PC-9 (cell line): Measurements from ENCODE around the gene TOP1. TPM values are rescaled to one million over a fixed set of nuclear protein-coding genes. Genes with fewer than 3 reads are reported as not detected.

Experiments
- BruUV-seq: library from RNA; stranded (reverse); fragments of 400-500 nt; replicated peaks from 2 replicates; lab custom pipeline; 2021; lab: Mats Ljungman, UMichigan
- CTCF ChIA-PET: fragments of 300-600 bp; sonication (Branson Sonifier 250); formaldehyde crosslinking; loops from one replicate; lab custom pipeline; 2022; ENCODE audit warnings: antibody characterized with exemption; lab: Charles Lee
- POLR2A ChIA-PET: fragments of 300-600 bp; sonication (Branson Sonifier 250); formaldehyde crosslinking; loops from one replicate; lab custom pipeline; 2022; ENCODE audit warnings: antibody characterized with exemption; ENCODE audit not compliant: unreplicated experiment; lab: Charles Lee
- DNase-seq, 2 experiments: peaks; one replicate each; pipeline versions ENCODE4 v3.0.0 to v3.0.0-alpha.2; 2015 to 2022; ENCODE audit warnings: mixed read lengths in 1 of 2
- H2AFZ ChIP-seq: fragments of 200-600 bp; sonication (generic); 2 replicates; pipeline ENCODE4 v1.8.1; 2017; ENCODE audit warnings: antibody characterized with exemption
- H3F3A ChIP-seq: fragments of 200-600 bp; sonication (generic); 2 replicates; pipeline ENCODE4 v1.8.1; 2017; ENCODE audit warnings: antibody characterized with exemption, mild to moderate bottlenecking, low read depth; ENCODE audit not compliant: insufficient read depth
- H3K27ac ChIP-seq: fragments of 200-600 bp; sonication (generic); 2 replicates; pipeline ENCODE4 v1.6.1; 2016; ENCODE audit warnings: mixed run types
- H3K27me3 ChIP-seq: fragments of 200-600 bp; sonication (generic); 2 replicates; pipeline ENCODE4 v1.6.1; 2016; ENCODE audit warnings: low read depth, mixed run types; ENCODE audit not compliant: insufficient read depth
- H3K36me3 ChIP-seq: fragments of 200-600 bp; sonication (generic); 2 replicates; pipeline ENCODE4 v1.6.1; 2016; ENCODE audit warnings: low read depth, mixed run types
- H3K4me1 ChIP-seq: fragments of 200-600 bp; sonication (generic); replicated peaks from 2 replicates; pipeline ENCODE4 v1.6.1; 2016; ENCODE audit warnings: mixed run types; ENCODE audit not compliant: insufficient read depth
- H3K4me2 ChIP-seq: fragments of 200-600 bp; sonication (generic); 2 replicates; pipeline ENCODE4 v1.6.1; 2017; ENCODE audit warnings: mixed run types
- H3K4me3 ChIP-seq: fragments of 200-600 bp; sonication (generic); 2 replicates; pipeline ENCODE4 v1.6.1; 2016; ENCODE audit warnings: mixed run types
- H3K79me2 ChIP-seq: fragments of 200-600 bp; sonication (generic); 2 replicates; pipeline ENCODE4 v1.6.1; 2017; ENCODE audit warnings: low read depth, mixed run types
- H3K9me2 ChIP-seq: fragments of 200-600 bp; sonication (generic); 2 replicates; pipeline ENCODE4 v1.8.1; 2017; ENCODE audit warnings: mild to moderate bottlenecking; ENCODE audit not compliant: insufficient read depth
- H3K9me3 ChIP-seq: fragments of 200-600 bp; sonication (generic); 2 replicates; pipeline ENCODE4 v1.8.1; 2016; ENCODE audit warnings: low read depth; ENCODE audit not compliant: insufficient read depth
- H4K20me1 ChIP-seq: fragments of 200-600 bp; sonication (generic); 2 replicates; pipeline ENCODE4 v1.8.1; 2017; ENCODE audit not compliant: insufficient read depth
- EZH2 ChIP-seq: fragments of 200-600 bp; sonication (generic); IDR thresholded peaks from 2 replicates; pipeline ENCODE4 v1.8.0; 2017; ENCODE audit warnings: antibody characterized with exemption, low read depth
- intact Hi-C: fragments of 100-400 bp; cut with micrococcal nuclease; formaldehyde crosslinking; loops from one replicate; pipeline ENCODE4 v1.10.0; 2022; ENCODE audit not compliant: unreplicated experiment
- total RNA-seq: library from RNA; stranded (reverse); gene quantifications from 2 replicates; pipeline ENCODE4 v1.2.3, GENCODE V29; 2021
- TF ChIP-seq, protein P1 (sequence below): fragments of 200-600 bp; sonication (generic); conservative IDR thresholded peaks from 2 replicates; pipeline ENCODE4 v1.6.1; 2017; ENCODE audit warnings: mixed run types, antibody characterized with exemption, mild to moderate bottlenecking, moderate library complexity

TOP1 gene
- total RNA-seq, 1 experiment from 2014 or later: 55.8 TPM

DNA sequence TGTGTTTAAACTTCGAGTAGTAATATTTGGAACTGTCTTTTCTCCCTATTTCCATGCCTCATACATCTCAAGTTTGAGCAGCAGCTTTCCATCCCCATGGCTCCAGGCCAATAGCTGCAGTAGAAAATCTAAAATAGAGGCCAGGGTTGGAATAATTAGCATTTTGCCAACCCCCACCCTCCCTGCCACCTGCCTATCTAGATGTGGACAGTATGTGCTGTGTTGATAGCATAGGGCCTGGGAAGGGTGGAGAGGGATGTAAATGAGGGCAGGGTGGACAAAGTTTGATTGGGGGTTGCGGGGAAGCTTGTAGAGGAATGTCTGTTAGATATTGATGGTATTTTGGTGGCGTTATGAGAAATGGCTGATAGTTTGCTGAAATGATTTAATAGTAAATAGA lies 5.6 kb downstream of the TOP1 start:
- Histone ChIP-seq H4K20me1 (peaks cover 40% of the 10 kb centered on the region), H3K27ac (no peak overlapping the region), H3K9me3 (no peaks in the 10 kb centered on the region), H3K4me2 (peak overlapping the region; percentile 96), H3K4me1 (peaks cover 44% of the 10 kb centered on the region), H3K79me2 (peaks cover 100% of the 10 kb centered on the region), H2AFZ (no peak overlapping the region), H3K27me3 (no peaks in the 10 kb centered on the region), H3F3A (peaks cover 6% of the 10 kb centered on the region; the same call in 1 of the 2 replicates), H3K9me2 (no peaks in the 10 kb centered on the region), H3K36me3 (peaks cover 54% of the 10 kb centered on the region), H3K4me3 (no peak overlapping the region)
- DNase-seq: no peak
- ChIA-PET CTCF (no interaction called here), POLR2A (no interaction called here)
- no TSS peak for BruUV-seq
- TF ChIP-seq, protein P1, sequence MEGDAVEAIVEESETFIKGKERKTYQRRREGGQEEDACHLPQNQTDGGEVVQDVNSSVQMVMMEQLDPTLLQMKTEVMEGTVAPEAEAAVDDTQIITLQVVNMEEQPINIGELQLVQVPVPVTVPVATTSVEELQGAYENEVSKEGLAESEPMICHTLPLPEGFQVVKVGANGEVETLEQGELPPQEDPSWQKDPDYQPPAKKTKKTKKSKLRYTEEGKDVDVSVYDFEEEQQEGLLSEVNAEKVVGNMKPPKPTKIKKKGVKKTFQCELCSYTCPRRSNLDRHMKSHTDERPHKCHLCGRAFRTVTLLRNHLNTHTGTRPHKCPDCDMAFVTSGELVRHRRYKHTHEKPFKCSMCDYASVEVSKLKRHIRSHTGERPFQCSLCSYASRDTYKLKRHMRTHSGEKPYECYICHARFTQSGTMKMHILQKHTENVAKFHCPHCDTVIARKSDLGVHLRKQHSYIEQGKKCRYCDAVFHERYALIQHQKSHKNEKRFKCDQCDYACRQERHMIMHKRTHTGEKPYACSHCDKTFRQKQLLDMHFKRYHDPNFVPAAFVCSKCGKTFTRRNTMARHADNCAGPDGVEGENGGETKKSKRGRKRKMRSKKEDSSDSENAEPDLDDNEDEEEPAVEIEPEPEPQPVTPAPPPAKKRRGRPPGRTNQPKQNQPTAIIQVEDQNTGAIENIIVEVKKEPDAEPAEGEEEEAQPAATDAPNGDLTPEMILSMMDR: no peak
- TF ChIP-seq EZH2: no peak
- intact Hi-C loops: no loop called here

DNA sequence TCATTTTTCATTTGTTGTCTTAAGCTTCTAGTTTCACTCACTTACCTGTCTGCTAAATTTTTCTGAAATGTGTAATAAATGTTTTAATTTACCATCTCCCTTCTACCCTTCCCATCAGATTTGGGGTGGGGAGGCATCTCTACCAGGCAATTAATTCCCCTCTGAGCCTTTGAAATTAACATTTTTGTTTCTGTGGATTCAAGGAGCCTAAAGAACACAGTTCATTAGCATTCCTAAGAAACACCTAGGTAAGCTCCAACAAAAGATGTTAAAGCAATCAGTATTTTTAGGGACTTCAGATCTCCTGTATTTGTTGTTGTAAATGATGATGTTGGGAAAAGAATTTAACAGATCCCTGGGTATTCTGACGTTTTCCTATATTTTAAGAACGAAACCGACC lies 6.6 kb downstream of the TOP1 start:
- peaks cover 57% of the 10 kb centered on the region for H3K36me3 ChIP-seq
- H3K79me2 ChIP-seq: peaks cover 100% of the 10 kb centered on the region
- H3F3A ChIP-seq: peaks cover 9% of the 10 kb centered on the region; the same call in 1 of the 2 replicates
- H3K9me2 ChIP-seq: no peaks in the 10 kb centered on the region
- TF ChIP-seq, protein P1: no peak
- TF ChIP-seq EZH2: no peak
- H3K4me1 ChIP-seq: peaks cover 41% of the 10 kb centered on the region
- CTCF ChIA-PET: no interaction called here
- no peak for DNase-seq
- BruUV-seq: no TSS peak
- POLR2A ChIA-PET: no interaction called here
- H3K4me3 ChIP-seq: no peak overlapping the region
- no peak overlapping the region for H3K27ac ChIP-seq
- H3K4me2 ChIP-seq: no peak overlapping the region
- intact Hi-C loops: no loop called here
- no peaks in the 10 kb centered on the region for H3K9me3 ChIP-seq
- peaks cover 41% of the 10 kb centered on the region for H4K20me1 ChIP-seq
- H2AFZ ChIP-seq: no peak overlapping the region
- H3K27me3 ChIP-seq: no peaks in the 10 kb centered on the region

DNA sequence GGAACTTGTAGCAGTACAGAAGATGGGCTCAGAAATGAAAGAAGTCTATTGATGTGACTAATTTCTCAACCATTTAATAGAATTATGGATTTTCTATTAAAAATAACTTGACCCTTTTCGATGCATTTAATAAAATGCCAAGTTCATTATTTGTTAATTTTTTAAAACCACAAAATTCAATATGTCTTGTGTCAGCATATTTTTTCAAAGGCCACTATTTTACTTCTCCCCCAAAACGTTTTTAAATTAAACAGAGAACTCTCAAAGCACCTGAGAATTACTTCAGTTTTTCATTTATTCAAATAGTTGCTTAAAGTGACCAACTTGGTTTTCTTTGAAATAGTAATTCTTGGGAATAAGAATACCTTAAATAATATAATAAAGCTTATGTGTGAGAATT lies 8.6 kb downstream of the TOP1 start:
- no peak for DNase-seq
- peaks cover 50% of the 10 kb centered on the region for H4K20me1 ChIP-seq
- BruUV-seq: no TSS peak
- H3K36me3 ChIP-seq: peaks cover 45% of the 10 kb centered on the region
- H3K27ac ChIP-seq: no peak overlapping the region
- no peak overlapping the region for H3K4me2 ChIP-seq
- intact Hi-C loops: no loop called here
- peaks cover 22% of the 10 kb centered on the region for H3K4me1 ChIP-seq
- H3K9me2 ChIP-seq: no peaks in the 10 kb centered on the region
- no peak overlapping the region for H3K4me3 ChIP-seq
- H3K27me3 ChIP-seq: no peaks in the 10 kb centered on the region
- no peak overlapping the region for H2AFZ ChIP-seq
- POLR2A ChIA-PET: no interaction called here
- H3K79me2 ChIP-seq: peaks cover 100% of the 10 kb centered on the region
- TF ChIP-seq EZH2: no peak
- TF ChIP-seq, protein P1: no peak
- peaks cover 9% of the 10 kb centered on the region; the same call in 1 of the 2 replicates for H3F3A ChIP-seq
- no peaks in the 10 kb centered on the region for H3K9me3 ChIP-seq
- CTCF ChIA-PET: no interaction called here
